Measurements from ENCODE around the gene NPHP4. TPM values are rescaled to one million over a fixed set of nuclear protein-coding genes. Genes with fewer than 3 reads are reported as not detected.

Gene NPHP4
- total RNA-seq, 1 experiment from 2014 or later: 18.8 TPM

DNA sequence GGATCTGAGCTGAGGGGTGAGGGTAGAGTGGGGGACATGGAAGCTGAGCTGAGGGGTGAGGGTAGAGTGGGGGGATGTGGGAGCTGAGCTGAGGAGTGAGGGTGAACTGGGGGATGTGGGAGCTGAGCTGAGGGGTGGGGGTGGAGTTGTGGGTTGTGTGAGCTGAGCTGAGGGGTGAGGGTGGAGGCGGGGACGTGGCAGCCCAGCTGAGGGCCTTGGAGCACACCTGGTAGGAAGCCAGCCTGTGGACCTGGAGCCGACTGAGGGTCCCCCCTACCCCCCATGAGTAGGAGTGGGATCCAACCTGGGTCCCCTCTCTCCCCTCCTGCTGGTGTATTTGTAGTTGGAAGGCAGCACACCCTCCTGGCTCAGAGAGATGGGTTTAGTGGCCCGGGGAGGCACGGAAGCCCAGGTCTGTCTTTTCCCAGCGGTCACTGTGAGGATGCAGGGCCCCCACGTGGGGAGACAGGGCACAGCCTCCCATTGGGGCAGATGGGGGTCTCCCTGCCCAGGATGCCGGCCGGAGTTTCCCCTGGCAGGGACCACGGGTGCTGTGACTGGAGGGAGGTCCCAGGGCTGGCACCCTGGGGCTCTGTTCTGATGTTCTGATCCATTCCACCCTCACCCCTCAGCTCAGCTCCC is 13.2 kb upstream of the NPHP4 start:
- Histone ChIP-seq H3F3A (ENCODE audit: low read length, unreplicated experiment) (no peaks in the 10 kb centered on the region), H3K9ac (ENCODE audit: low read length) (no peak overlapping the region), H3K4me2 (ENCODE audit: low read length) (no peak overlapping the region), H3K36me3 (ENCODE audit: low read depth, low read length) (no peaks in the 10 kb centered on the region), H2AFZ (ENCODE audit: low read length) (no peak overlapping the region), H3K9me3 (ENCODE audit: low read length) (no peaks in the 10 kb centered on the region), H3K27ac (ENCODE audit: low read length) (no peak overlapping the region), H3K27me3 (ENCODE audit: low read length) (no peaks in the 10 kb centered on the region), H3K9me2 (replicated peaks; ENCODE audit: low read length) (no peaks in the 10 kb centered on the region), H4K20me1 (ENCODE audit: low read length) (0 out of 2 replicates have a peak, but pooled peaks cover 3% of the 10 kb centered on the region), H3K79me2 (ENCODE audit: low read length) (no peaks in the 10 kb centered on the region), H3K4me1 (ENCODE audit: insufficient read depth, low read length) (no peaks in the 10 kb centered on the region), H3K4me3 (ENCODE audit: low read length) (no peak overlapping the region)
- intact Hi-C loops (cut with micrococcal nuclease): no loop called here
- ATAC-seq (no peak), DNase-seq (no peak)
- TF ChIP-seq EZH2phosphoT487 (IDR thresholded peaks at IDR 0.05; ENCODE audit: borderline replicate concordance, low read length) (no peak), EZH2 (IDR thresholded peaks at IDR 0.05; ENCODE audit: low read length, unreplicated experiment) (no peak)
- TF ChIP-seq, protein P1, sequence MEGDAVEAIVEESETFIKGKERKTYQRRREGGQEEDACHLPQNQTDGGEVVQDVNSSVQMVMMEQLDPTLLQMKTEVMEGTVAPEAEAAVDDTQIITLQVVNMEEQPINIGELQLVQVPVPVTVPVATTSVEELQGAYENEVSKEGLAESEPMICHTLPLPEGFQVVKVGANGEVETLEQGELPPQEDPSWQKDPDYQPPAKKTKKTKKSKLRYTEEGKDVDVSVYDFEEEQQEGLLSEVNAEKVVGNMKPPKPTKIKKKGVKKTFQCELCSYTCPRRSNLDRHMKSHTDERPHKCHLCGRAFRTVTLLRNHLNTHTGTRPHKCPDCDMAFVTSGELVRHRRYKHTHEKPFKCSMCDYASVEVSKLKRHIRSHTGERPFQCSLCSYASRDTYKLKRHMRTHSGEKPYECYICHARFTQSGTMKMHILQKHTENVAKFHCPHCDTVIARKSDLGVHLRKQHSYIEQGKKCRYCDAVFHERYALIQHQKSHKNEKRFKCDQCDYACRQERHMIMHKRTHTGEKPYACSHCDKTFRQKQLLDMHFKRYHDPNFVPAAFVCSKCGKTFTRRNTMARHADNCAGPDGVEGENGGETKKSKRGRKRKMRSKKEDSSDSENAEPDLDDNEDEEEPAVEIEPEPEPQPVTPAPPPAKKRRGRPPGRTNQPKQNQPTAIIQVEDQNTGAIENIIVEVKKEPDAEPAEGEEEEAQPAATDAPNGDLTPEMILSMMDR (conservative IDR thresholded peaks at IDR 0.05; ENCODE audit: low read depth, low read length): no peak
- ChIA-PET POLR2A (ENCODE audit: unreplicated experiment) (interaction anchor here (0.6 to 0.7 kb wide), 2 partner anchors 13 to 65 kb away, joined by 3 to 12 read pairs; partner anchors contain the start of gene NPHP4), CTCF (no interaction called here)
- no TSS peak for BruUV-seq (replicated peaks)

GRCh38 chr1:6004412-6005123 is 12.3 kb upstream of the NPHP4 start:
- no peaks in the 10 kb centered on the region for H3K4me1 ChIP-seq (ENCODE audit: insufficient read depth, low read length)
- H3K79me2 ChIP-seq (ENCODE audit: low read length): no peaks in the 10 kb centered on the region
- no TSS peak for BruUV-seq (replicated peaks)
- H2AFZ ChIP-seq (ENCODE audit: low read length): no peak overlapping the region
- no peaks in the 10 kb centered on the region for H3F3A ChIP-seq (ENCODE audit: low read length, unreplicated experiment)
- ATAC-seq (no peak), DNase-seq (no peak)
- intact Hi-C loops (cut with micrococcal nuclease): no loop called here
- H3K27ac ChIP-seq (ENCODE audit: low read length): no peak overlapping the region
- H3K36me3 ChIP-seq (ENCODE audit: low read depth, low read length): no peaks in the 10 kb centered on the region
- POLR2A ChIA-PET (ENCODE audit: unreplicated experiment): interaction anchor here (0.7 kb wide), 1 partner anchor 66 kb away, joined by 3 read pairs; no protein-coding TSS in a partner anchor
- no peak for TF ChIP-seq EZH2phosphoT487 (IDR thresholded peaks at IDR 0.05; ENCODE audit: borderline replicate concordance, low read length)
- TF ChIP-seq, protein P1 (conservative IDR thresholded peaks at IDR 0.05; ENCODE audit: low read depth, low read length): no peak
- no peak overlapping the region for H3K4me3 ChIP-seq (ENCODE audit: low read length)
- no peaks in the 10 kb centered on the region for H3K27me3 ChIP-seq (ENCODE audit: low read length)
- no peaks in the 10 kb centered on the region for H3K9me3 ChIP-seq (ENCODE audit: low read length)
- H3K9me2 ChIP-seq (replicated peaks; ENCODE audit: low read length): no peaks in the 10 kb centered on the region
- H4K20me1 ChIP-seq (ENCODE audit: low read length): 0 out of 2 replicates have a peak, but pooled peaks cover 3% of the 10 kb centered on the region
- no peak overlapping the region for H3K4me2 ChIP-seq (ENCODE audit: low read length)
- CTCF ChIA-PET: no interaction called here
- H3K9ac ChIP-seq (ENCODE audit: low read length): no peak overlapping the region
